Measurements from ENCODE around the gene MED16.
"Not testable (repeated sequence)": the region's sequence is repeated elsewhere in the genome, so short reads cannot be mapped to it uniquely, and the experiment has no call there.

MED16 gene

DNA sequence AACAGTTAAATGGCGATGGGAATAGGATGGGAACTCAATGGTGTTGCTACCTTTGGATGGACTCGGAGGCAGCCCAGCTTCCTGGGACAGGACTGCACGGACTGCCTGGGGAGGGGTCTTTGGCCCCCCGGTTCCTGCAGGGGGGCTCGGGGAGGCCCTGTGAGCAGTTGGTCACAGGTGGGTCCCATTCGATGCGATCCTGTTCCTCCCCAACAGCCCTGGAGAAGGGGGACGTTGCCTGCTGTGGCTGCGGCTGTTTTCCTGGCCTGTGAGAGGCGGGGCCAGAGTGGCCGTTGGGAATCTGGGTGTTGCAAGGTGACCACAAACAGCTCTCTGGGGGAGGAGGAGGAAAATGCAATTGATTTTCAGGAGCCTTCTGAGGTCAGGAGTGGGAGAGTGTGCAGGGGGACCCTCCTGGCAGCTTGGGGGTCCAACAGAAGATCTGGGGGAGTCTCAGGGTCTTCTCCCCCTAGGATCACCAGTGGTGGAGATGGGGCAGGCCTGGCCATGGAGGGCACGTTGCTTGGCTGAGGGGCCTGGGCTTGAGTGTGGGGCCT lies 69.3 kb downstream of the MED16 start:
- DNase-seq = no peak

GRCh38 chr19:821825-822503 lies 71.0 kb downstream of the MED16 start, which contains the start of gene PLPPR3:
Gene PLPPR3, minus strand, starts transcription at chr19:821955. Its CDS starts 396 bp downstream, at chr19:821559.
- no peak for DNase-seq

DNA sequence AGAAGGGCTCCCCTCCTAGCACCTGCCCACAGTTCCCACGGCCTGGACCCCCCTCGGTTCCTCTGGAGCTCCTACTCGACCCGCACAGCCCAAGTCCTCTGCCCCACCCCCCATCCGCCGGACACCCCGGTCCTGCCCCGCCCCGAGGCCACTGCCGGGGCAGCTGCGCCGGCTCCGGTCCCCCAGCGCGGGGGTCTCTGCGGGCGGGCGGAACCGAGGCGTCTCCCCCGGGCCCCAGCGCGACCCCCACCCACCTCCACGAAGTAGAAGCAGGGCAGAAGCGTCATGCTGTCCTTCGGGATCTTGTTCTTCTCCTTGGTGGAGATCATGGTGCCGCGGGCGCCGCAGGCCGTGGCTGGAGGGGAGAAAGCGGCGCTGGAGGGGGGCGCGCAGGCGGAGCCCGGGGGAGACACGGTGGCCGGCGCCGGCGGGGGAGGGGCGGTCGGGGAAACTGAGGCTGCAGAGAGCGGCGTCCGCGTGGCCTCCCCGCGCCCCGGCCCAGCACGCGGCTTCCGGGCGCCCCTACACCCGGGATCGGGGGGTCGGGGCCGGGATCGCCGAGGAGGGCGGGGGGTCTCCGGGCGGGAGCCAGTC lies 71.7 kb downstream of the MED16 start:
- DNase-seq = no peak

- DNase-seq = not testable (repeated sequence)
Measured at GRCh38 chr19:820212-820611, 72.8 kb downstream of the MED16 start.
